Left ventricle myocardium inferior (tissue), 1 donor: ENCODE data around the gene SPRED2. TPM values are rescaled to one million over a fixed set of nuclear protein-coding genes. Genes with fewer than 3 reads are reported as not detected.

Experiments
- DNase-seq: peaks from one replicate; pipeline ENCODE4 v3.0.0-alpha.2; 2020
- H3K27ac ChIP-seq: fragments of 200-600 bp; replicated peaks from 2 replicates; pipeline ENCODE4 v1.8.0; 2021
- H3K27me3 ChIP-seq: fragments of 200-600 bp; 2 replicates; pipeline ENCODE4 v1.8.0; 2021; ENCODE audit warnings: low read depth
- H3K36me3 ChIP-seq: fragments of 200-600 bp; 2 replicates; pipeline ENCODE4 v1.8.0; 2021
- H3K4me1 ChIP-seq: fragments of 200-600 bp; 2 replicates; pipeline ENCODE4 v1.8.0; 2021
- H3K4me3 ChIP-seq: fragments of 200-600 bp; 2 replicates; pipeline ENCODE4 v1.8.0; 2021; ENCODE audit warnings: mild to moderate bottlenecking, moderate library complexity
- H3K9me3 ChIP-seq: fragments of 200-600 bp; replicated peaks from 2 replicates; pipeline ENCODE4 v1.8.0; 2021
- intact Hi-C: fragments of 100-400 bp; cut with micrococcal nuclease; formaldehyde crosslinking; loops from one replicate; pipeline ENCODE4 v1.11.0; 2022
- long read RNA-seq: library from polyadenylated mRNA; unstranded; transcript quantifications from one replicate; pipeline ENCODE4 v2.0.0, GENCODE V29; 2021
- total RNA-seq: library from RNA; stranded (reverse); fragmentation: NEBNext Ultra II Directional; extraction: Animal tissue kit (Norgen Biotek cat#: 25700); gene quantifications from one replicate; pipeline ENCODE4 v1.2.1, GENCODE V29; 2021
- TF ChIP-seq, protein P1 (sequence below): fragments of 200-600 bp; IDR thresholded peaks from 2 replicates; pipeline ENCODE4 v1.8.0; 2021; ENCODE audit warnings: antibody characterized with exemption, mild to moderate bottlenecking, borderline replicate concordance
- donor health status: DM: no; HTN: yes; CAD: no; lungs with severe emphysema.

SPRED2 gene, protein sequence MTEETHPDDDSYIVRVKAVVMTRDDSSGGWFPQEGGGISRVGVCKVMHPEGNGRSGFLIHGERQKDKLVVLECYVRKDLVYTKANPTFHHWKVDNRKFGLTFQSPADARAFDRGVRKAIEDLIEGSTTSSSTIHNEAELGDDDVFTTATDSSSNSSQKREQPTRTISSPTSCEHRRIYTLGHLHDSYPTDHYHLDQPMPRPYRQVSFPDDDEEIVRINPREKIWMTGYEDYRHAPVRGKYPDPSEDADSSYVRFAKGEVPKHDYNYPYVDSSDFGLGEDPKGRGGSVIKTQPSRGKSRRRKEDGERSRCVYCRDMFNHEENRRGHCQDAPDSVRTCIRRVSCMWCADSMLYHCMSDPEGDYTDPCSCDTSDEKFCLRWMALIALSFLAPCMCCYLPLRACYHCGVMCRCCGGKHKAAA
- total RNA-seq: 18.9 TPM
- long read RNA-seq, full-length matches to known transcripts: 2 of 19 reads
- long read RNA-seq, partial matches to known transcripts: 3 of 19 reads
- long read RNA-seq, other reads (novel, unspliced or antisense): 14 of 19 reads

DNA sequence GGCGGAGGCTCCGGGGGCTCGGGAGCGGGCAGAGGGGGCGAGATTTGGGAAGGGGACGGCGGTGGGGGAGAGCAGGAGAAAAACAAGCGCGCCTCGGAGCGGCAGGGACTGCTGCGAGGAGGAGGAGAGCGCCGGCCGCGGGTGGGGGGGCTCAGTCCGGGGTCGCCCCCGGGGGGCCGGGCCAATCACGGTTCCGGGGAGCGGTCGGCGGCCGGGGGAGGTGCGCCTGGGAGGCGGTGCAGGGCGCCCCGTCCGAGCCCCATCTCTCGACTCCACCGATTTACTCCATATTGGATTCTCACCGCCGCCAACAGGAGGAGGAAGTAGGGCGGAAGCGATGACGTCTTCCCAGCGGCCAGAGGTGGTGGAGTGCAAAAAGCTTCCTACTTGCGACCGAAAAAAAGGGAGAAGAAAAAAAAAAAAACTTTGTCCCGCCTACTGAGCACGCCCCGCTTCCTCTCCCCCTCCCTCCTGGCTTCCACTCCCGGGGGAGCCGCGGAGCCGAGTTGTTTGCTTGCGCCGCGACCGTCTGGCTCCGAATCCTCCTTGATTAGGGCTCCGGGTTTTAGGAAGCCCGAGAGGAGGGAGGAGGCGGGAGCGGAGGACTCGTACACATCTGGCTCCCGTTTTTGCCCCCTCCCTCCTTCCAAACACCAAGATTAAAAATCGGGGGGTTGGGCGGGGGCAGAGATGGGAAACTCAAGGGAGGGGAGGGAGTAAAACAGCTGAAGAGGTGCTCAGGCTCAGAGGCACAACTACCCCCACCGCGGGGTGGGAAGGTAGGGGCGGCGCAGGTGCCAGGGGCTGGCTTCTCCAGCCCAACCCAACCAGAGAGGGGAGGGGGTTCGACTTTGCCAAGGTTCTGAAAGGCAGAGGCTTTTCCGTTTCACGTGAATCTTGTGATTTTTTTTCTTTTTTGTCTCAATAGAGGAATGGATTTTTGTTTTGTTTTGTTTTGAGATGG lies at the start of gene SPRED2:
SPRED2 (minus strand) TSS at position 373 of the 964 bp plus-strand sequence. CDS start 612 bp downstream, outside the sequence.
- Histone ChIP-seq H3K27ac (peak within 1 kb of the TSS; percentile 95), H3K9me3 (no peaks in the 10 kb centered on the region), H3K4me1 (peaks cover 65% of the 10 kb centered on the region), H3K36me3 (no peaks in the 10 kb centered on the region), H3K4me3 (peak within 1 kb of the TSS; percentile 97), H3K27me3 (no peaks in the 10 kb centered on the region)
- TF ChIP-seq, protein P1, sequence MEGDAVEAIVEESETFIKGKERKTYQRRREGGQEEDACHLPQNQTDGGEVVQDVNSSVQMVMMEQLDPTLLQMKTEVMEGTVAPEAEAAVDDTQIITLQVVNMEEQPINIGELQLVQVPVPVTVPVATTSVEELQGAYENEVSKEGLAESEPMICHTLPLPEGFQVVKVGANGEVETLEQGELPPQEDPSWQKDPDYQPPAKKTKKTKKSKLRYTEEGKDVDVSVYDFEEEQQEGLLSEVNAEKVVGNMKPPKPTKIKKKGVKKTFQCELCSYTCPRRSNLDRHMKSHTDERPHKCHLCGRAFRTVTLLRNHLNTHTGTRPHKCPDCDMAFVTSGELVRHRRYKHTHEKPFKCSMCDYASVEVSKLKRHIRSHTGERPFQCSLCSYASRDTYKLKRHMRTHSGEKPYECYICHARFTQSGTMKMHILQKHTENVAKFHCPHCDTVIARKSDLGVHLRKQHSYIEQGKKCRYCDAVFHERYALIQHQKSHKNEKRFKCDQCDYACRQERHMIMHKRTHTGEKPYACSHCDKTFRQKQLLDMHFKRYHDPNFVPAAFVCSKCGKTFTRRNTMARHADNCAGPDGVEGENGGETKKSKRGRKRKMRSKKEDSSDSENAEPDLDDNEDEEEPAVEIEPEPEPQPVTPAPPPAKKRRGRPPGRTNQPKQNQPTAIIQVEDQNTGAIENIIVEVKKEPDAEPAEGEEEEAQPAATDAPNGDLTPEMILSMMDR: no peak
- peak; percentile 95 for DNase-seq
- intact Hi-C loops: loop anchor here (10.0 kb wide), 1 partner anchor 158 kb away; no protein-coding TSS in a partner anchor

DNA sequence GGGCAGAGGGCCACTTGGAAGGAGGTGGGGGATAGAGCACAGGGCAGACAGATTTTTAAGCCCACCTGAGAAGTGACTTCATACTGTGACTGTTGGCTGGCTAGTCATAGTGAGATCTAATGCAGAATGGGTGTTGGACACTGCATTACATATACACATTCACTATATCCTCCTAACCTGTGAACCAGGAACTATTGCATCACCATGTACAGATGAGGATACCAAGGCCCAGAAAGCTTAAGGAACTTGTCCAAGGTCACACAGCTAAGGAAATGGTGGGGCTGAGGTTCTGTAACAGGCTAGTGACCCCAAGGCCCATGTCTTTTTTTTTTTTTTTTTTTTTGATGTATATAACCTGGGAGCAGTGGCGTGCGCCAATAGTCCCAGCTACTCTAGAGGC lies 49.6 kb upstream of the SPRED2 start:
- TF ChIP-seq, protein P1: no peak
- H3K27ac ChIP-seq: no peak overlapping the region
- no peak for DNase-seq
- peaks cover 2% of the 10 kb centered on the region for H3K27me3 ChIP-seq
- H3K36me3 ChIP-seq: no peaks in the 10 kb centered on the region
- H3K4me1 ChIP-seq: peaks cover 25% of the 10 kb centered on the region
- no peak overlapping the region for H3K4me3 ChIP-seq
- peaks cover 2% of the 10 kb centered on the region for H3K9me3 ChIP-seq
- intact Hi-C loops: no loop called here

DNA sequence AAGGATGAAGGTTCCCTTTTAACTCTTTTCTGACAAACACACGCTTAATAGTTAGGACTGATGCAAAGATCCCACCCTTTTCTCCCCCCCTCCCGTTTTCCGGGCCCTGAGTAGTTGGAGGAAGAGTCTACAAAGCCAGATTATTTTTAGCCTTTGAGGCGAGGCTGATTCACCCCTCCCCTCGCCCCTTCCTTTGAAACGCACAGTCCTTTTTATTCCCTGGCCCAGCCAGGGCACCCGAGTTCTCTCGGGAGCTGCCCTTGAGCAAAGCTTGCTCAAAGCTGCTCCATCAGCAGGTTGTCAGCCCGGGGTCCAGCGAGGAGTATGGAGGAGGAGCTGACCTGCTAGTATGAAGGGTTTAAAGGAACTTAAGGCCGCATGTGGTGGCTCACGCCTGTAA lies 47.1 kb upstream of the SPRED2 start:
- peak overlapping the region; percentile 72 for H3K27ac ChIP-seq
- peaks cover 19% of the 10 kb centered on the region for H3K9me3 ChIP-seq
- peaks cover 2% of the 10 kb centered on the region for H3K27me3 ChIP-seq
- TF ChIP-seq, protein P1: no peak
- peak; percentile 51 for DNase-seq
- intact Hi-C loops: no loop called here
- peaks cover 25% of the 10 kb centered on the region for H3K4me1 ChIP-seq
- no peaks in the 10 kb centered on the region for H3K36me3 ChIP-seq
- no peak overlapping the region for H3K4me3 ChIP-seq

DNA sequence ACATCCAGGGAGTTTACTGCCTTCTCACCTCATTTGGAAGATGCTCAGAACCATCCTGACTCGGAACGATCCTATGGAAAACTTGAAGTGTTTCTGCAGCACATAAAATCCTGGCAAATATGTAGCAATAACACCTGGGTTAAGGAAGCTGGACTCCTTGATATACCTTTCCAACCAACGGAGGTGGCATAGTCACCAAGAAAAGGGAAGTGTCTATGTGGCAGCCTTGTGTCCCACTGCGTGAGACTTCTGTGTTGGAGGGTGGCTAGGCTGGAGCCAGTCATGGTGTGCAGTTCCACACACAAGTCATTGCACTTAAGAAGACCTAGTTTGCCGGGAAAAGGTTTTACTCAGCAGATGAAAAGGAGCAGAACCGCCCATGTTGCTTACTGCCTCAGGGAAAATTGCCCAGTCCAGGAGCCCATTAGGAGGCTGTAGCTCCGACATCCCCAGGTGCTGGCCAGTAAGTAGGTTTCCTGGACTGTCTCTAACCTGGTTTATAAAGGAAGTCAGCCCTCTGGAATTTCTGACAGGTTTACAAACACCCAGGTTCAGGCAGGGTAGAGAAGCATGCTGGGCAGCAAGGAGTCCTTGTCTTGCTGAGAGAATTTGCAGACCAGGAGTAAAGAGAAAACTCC lies 46.2 kb upstream of the SPRED2 start:
- H3K27ac ChIP-seq: peak overlapping the region; percentile 72

More for the DNA sequence above, 46.2 kb upstream of the SPRED2 start:
- no peak for DNase-seq
- TF ChIP-seq, protein P1: no peak
- intact Hi-C loops: no loop called here
- Histone ChIP-seq H3K9me3 (peaks cover 24% of the 10 kb centered on the region), H3K4me3 (no peak overlapping the region), H3K27me3 (no peaks in the 10 kb centered on the region), H3K4me1 (peaks cover 25% of the 10 kb centered on the region), H3K36me3 (no peaks in the 10 kb centered on the region)
